Activated CD8-positive, alpha-beta memory T cell treated with anti-CD3 and anti-CD28 coated beads, Interleukin-2, amount 50 U/mL, for 1 hour (primary cell): Measurements from ENCODE around the gene ATP2B1.

Experiments
- DNase-seq: peaks from one replicate; pipeline ENCODE4 v3.0.0-alpha.2; 2020; ENCODE audit errors: extremely low read depth

The ATP2B1 gene

GRCh38 chr12:89692439-89692838 lies 16.2 kb downstream of the ATP2B1 start:
- no peak for DNase-seq

- DNase-seq = no peak
These were observed 17.0 kb downstream of the ATP2B1 start for GRCh38 chr12:89691659-89692058.

GRCh38 chr12:89690925-89691324 lies 17.7 kb downstream of the ATP2B1 start:
- no peak for DNase-seq

GRCh38 chr12:89689306-89689705 lies 19.3 kb downstream of the ATP2B1 start:
- no peak for DNase-seq

GRCh38 chr12:89686311-89686710 lies 22.3 kb downstream of the ATP2B1 start:
- no peak for DNase-seq

GRCh38 chr12:89685363-89685972 lies 23.2 kb downstream of the ATP2B1 start:
- DNase-seq = no peak

- no peak for DNase-seq
These were observed 24.5 kb downstream of the ATP2B1 start for GRCh38 chr12:89684136-89684535.

- DNase-seq = no peak
These were observed 26.4 kb downstream of the ATP2B1 start for GRCh38 chr12:89682284-89682683.

- DNase-seq = no peak
These were observed 28.2 kb downstream of the ATP2B1 start for GRCh38 chr12:89680409-89680808.

- no peak for DNase-seq
These were observed 29.0 kb downstream of the ATP2B1 start for GRCh38 chr12:89679631-89680030.

- DNase-seq = no peak
These were observed 30.4 kb downstream of the ATP2B1 start for GRCh38 chr12:89678225-89678624.

- no peak for DNase-seq
These were observed 31.7 kb downstream of the ATP2B1 start for GRCh38 chr12:89676930-89677329.

GRCh38 chr12:89674326-89674942 lies 34.2 kb downstream of the ATP2B1 start:
- no peak for DNase-seq

GRCh38 chr12:89673603-89674002 lies 35.0 kb downstream of the ATP2B1 start:
- DNase-seq = no peak

- DNase-seq = no peak
These were observed 36.1 kb downstream of the ATP2B1 start for GRCh38 chr12:89672589-89672979.

- no peak for DNase-seq
These were observed 37.2 kb downstream of the ATP2B1 start for GRCh38 chr12:89671469-89671868.

- no peak for DNase-seq
These were observed 39.4 kb downstream of the ATP2B1 start for GRCh38 chr12:89669197-89669596.

GRCh38 chr12:89665556-89665955 lies 43.1 kb downstream of the ATP2B1 start:
- DNase-seq = no peak

GRCh38 chr12:89664441-89664840 lies 44.2 kb downstream of the ATP2B1 start:
- no peak for DNase-seq

GRCh38 chr12:89663577-89664357 lies 44.9 kb downstream of the ATP2B1 start:
- no peak for DNase-seq

GRCh38 chr12:89662623-89663022 lies 46.0 kb downstream of the ATP2B1 start:
- DNase-seq = no peak

- DNase-seq = no peak
These were observed 46.8 kb downstream of the ATP2B1 start for GRCh38 chr12:89661706-89662330.

- DNase-seq = no peak
These were observed 50.9 kb downstream of the ATP2B1 start for GRCh38 chr12:89657739-89658138.
